GM21737 (cell line): ENCODE measurements around the gene WDPCP.
"Not testable (repeated sequence)": the region's sequence is repeated elsewhere in the genome, so short reads cannot be mapped to it uniquely, and the experiment has no call there.

Experiments used
- ATAC-seq: cut with Tn5 transposase; IDR thresholded peaks from one replicate; pipeline ENCODE4 v1.9.1; 2021; ENCODE audit warnings: mild to moderate bottlenecking, moderate library complexity; ENCODE audit not compliant: unreplicated experiment

The WDPCP gene

DNA sequence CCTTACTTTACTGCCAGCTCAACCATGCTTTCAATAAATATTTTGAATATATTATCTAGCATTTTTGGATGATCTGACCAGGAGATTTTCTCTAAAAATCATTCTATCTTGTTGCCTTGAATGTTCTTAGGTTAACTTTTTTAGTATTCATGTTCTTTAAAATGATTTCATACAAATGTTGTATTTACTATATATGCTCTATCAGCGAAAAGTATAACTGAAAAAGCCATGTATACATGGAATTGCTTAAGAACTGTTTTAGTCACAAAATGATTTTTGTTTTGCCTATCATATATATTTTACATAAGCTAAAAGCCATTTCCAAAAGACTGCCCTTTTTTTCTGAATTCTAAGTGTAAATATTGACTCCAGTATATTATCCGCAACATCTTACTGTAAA is 213.9 kb downstream of the WDPCP start:
- ATAC-seq = no peak

DNA sequence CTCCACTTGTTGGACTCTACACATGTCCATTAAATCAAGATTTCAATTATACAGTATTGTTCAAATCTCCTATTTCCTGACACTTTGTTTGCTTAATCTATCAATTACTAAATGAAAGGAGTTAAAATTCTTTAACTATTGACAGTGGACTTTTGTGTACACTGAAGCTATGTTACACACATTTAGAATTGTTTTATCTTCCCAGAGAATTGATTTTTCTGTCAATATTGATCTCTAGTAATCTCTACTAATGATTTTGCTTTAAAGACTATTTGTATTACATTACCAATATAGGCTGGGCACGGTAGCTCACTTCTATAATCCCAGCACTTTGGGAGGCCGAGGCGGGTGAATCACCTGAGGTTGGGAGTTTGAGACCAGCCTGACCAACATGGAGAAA is 215.7 kb downstream of the WDPCP start:
- ATAC-seq = no peak

DNA sequence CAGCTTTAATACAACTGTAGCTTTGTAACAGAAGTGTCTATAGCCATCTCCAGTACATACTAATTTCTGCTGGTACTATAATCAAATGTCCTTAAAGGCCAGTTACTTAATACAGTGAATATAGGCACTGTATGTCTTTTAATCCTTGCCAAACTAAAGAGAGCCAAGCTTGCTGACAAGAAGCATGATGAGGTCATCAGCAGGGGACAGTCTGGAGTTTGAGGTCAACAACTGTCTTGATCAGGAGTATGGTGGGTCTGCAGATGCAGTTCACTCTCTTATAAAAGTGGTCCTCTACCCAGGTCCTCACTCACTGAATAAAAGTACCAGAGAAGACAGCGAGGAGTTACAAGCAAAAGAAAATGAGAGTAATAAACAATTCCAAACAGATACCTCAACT is 219.1 kb downstream of the WDPCP start:
- ATAC-seq = no peak

DNA sequence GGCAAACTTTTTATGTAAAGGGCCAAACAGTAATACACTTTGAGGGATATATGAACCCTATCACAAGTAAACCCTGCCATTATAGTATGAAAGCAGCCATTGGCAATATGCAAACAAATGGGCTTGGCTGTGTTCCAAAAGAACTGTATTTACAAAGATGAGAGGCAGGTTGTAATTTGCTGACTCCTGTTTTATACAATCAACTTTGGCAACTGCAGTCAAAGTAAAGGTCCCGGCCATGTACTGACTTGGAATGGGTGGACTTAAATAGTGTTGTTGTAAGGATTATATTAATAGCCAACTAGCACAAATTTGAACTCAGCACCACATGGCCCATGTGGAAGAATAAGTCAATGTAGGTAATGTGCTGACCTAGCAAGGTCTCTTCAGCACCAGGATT is 223.4 kb downstream of the WDPCP start:
- no peak for ATAC-seq

DNA sequence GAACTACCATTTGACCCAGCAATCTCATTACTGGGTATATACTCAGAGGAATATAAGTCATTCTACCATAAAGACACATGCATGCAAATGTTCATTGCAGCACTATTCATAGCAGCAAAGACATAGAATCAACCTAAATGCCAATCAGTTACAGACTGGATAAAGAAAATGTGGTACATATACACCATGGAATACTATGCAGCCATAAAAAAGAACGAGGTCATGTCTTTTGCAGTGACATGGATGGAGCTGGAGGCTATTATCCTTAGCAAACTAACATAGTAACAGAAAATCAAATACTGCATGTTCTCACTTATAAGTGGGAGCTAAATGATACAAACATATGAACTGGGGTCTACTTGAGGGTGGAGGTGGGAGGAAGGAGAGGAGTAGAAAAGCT is 230.6 kb downstream of the WDPCP start:
- ATAC-seq = not testable (repeated sequence)

DNA sequence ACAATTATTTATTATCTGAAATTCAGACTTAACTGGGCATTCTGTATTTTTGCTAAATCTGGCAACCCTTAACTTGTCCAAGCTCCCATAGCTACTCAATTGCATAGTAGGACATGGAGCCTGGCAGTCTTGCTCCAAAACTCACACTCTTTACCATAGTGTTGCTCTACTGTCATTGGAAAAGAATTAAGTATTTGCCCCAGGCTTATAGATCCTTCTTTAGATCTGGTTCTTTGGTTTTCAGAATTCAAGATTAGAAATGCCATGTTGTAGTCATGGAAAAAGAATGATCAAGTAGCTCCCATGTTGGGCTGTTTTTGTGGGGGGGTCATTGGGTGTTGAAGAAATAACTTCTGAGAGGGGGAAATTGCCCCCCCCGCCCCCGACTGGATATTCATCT is 240.9 kb downstream of the WDPCP start:
- ATAC-seq = no peak

DNA sequence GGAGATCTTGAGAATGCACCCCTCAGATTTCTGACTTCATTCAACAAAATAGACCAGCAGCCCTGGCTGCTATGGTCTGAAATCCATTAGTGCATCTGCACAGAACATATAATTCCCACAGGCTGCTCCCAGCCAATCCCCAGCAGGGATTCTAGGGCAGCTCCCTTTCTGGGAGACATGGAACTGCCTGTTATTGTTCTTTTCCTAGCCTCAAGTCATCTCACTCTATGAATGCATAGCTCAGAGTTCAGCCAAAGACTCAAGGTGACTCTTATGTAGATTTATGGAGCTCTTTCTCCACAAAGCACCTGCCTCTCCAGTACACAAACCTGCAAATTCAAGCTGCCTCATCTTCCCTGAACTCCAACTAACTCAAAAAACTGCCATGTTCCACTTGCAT is 241.9 kb downstream of the WDPCP start:
- no peak for ATAC-seq

DNA sequence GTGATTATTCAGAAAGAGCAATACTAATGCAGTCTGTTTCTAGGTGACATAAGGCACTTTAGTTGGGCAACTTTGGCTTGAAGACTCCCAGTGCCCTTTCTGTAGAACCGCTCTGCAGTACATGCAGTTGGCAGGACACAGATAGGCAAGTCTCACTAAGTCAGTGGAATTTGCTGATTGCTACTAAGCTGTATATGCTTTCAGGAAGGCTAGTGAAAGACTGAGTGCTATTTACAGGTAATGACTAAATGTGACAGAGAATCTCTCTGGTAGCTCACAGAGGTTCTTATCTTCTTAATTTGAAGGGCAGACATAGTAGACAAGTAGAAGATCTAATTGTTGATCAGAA is 243.0 kb downstream of the WDPCP start:
- no peak for ATAC-seq

DNA sequence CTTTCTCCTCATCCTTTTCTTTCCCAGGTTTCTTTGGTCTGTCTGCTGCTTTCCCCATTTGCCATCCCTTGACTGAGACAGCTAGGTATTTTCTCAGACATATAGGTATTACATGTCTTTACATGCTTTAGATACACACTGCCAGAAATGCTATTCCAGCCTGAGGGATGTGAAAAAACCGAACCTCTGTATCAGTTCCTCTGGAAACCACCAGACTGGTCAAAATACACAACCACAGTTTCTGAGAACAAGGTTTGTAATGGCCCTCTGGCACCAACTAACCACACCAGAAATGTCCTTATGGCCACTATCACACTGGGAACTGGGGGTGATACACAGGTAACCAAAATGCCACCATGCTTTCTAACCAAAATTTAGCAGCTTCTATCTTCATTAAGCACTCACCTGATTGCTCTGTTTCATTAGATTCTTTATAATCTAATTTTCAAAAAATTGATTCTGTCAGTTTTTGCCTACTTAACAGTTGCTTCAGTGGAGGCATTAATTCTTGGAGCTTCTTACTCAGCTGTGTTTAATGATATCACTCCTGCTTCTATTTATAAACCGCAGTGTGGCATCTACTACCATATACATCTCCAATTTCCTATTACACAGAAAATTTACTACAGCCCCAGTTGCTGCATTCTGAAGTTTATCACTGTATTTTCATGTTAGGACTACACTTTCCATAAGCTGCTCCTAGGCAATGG is 243.5 kb downstream of the WDPCP start:
- ATAC-seq = no peak

DNA sequence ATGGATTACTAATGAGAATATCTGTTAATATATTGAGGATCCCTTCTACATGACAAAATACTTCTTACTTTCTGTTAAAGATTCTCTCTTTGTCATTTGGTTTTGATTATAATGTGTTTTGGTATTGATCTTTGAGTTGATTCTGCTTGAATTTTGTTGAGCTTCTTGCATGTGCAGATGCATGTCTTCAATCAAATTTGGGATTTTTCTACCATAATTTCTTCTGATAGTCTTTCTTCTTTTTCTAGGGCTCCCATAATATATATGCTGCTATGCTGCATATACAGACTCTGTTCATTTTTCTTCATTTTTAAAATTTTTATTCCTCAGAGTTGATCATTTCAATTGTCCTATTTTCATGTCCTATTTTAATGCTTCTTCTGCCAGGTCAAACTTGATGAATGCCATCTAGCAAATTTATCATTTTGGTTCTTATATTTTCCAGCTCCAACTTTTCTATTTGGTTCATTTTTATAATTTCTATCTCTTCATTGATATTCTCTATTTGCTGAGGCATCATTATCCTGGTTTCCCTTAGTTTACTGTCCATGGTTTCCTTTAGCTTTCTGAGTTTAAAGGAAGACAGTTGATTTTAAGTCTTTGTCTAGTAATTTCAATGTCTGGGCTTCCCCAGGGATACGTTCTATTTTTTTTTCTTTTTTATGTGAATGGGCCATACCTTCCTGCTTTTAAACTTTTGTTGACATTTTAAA is 244.7 kb downstream of the WDPCP start:
- no peak for ATAC-seq

DNA sequence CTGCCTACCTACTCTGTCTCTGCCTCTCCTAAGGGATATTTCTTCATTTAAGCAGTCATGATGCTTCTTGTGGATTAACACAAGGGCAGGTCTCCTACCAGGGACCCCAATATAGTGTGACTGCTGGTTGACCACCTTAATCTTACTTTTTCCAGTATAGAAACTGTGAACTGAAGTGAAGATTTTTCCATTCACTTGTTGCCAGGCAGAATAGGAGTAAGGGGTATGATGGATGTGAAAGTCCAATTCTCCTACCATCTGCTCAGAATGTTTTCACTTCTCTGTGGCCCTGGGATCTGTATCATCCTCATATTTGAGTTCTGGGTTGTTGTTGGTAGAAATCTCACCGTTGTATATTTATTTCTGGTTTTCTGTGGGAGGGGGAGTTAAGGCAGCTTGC is 247.8 kb downstream of the WDPCP start:
- ATAC-seq = no peak

DNA sequence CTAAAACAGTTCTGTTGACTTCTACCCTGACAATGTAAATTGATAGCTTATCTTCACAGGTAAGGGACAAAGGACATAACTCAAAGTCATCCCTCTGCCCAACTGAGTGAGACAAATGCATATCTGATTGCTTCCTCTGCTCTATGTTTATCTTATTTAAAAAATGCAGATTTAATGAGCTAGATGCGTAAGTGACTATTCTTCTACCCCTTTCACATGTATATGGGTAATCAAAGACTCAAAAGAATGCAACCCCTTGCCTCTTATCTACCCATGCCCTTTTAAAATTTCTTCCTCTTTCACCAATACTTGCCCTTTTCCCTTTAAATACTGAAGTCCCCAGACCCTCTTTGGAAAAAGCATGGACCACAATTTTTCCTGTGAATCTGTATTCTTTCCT is 253.4 kb downstream of the WDPCP start:
- no peak for ATAC-seq

DNA sequence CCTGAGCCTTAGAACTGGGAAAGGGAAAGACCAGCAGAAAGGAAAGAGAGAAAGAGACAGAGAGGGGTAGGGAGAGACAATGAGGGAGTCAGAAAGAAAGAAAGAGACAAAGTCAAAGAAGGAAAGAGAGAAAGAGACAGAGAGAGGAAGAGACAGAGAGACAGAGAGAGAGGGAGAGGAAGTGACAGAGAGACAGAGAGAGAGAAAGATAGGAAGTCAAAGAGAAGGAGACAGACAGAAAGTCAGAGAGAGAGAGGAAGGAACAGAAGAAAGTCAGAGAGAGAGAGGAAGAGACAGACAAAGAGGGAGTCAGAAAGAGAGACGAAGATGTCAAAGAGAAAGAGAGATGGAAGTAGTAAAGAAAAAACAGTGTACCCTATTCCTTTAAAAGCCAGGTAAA is 261.8 kb downstream of the WDPCP start:
- no peak for ATAC-seq

DNA sequence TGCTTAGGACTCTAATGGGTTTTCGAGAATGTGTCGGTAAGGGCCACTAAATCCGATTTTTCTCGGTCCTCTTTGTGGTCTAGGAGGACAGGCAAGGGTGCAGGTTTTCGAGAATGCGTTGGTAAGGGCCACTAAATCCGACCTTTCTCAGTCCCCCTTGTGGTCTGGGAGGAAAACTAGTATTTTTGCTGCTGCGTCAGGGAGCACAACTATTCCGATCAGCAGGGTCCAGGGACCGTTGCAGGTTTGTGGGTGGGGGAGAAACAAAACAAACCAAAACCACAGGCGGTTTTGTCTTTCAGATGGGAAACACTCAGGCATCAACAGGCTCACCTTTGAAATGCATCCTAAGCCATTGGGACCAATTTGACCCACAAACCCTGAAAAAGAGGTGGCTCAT is 264.6 kb downstream of the WDPCP start:
- ATAC-seq = not testable (repeated sequence)

DNA sequence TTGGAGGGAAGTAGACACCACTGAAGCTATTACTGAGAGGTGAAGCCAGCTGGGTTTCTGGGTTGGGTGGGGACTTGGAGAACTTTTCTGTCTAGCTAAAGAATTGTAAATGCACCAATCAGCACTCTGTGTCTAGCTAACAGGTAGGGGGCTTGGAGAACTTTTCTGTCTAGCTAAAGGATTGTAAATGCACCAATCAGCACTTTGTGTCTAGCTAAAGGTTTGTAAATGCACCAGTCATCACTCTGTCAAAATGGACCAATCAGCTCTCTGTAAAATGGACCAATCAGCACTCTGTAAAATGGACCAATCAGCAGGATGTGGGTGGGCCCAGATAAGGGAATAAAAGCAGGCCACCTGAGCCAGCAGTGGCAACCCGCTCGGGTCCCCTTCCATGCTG is 266.3 kb downstream of the WDPCP start:
- ATAC-seq = not testable (repeated sequence)

DNA sequence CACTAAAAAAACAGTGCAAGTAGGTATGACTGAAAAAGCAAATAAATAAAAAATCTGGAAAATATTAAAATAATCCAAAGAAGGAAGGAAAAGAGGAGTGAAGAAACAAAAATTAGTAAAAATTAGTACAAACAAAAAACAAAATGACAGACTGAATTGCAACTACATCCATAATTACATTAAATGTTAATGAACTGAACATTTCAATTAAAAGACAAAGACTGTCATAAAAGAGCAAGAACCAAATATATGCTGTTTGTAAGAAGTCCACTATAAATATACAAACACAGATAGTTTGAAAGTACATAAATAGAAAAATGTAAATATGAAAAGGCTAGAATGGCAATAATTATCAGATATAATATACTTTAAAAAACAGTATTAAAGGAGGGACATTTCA is 267.6 kb downstream of the WDPCP start:
- no peak for ATAC-seq

DNA sequence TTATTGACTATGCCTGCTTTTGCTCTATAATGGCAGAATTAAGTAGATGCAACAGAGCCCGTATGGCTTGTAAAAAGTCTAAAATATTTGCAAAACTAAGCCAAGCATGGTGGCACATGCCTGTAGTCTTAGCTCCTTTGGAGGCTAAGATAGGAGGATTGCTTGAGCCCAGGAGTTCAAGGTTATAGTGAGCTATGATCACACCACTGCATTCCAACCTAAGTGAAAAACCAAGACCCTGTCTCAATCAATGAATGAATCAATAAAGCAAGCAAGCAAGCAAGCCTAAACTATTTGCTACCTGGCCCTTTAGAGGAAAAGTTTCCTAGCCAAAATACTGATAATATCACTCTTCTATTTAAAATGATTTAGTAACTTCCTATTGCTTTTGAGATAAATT is 277.7 kb downstream of the WDPCP start:
- ATAC-seq = no peak

DNA sequence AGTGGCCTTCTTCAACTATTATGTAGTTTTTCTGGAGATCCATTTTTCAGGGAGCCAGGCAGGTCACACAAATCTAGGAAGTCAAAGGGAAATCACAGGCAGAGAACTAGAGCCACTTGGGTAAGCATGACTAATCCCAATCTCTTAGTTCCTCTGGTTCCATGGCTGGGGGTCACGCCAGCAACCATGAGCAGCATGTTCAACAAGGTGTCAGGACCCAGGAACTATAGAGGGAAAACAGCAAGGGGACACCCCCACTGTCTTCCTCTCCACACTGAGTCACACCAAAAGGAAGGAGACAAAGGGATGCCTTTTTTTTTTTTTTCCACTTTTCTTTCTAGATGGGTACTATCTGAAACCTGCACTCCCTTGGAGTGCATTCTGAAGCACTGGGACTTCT is 286.8 kb downstream of the WDPCP start:
- ATAC-seq = no peak

DNA sequence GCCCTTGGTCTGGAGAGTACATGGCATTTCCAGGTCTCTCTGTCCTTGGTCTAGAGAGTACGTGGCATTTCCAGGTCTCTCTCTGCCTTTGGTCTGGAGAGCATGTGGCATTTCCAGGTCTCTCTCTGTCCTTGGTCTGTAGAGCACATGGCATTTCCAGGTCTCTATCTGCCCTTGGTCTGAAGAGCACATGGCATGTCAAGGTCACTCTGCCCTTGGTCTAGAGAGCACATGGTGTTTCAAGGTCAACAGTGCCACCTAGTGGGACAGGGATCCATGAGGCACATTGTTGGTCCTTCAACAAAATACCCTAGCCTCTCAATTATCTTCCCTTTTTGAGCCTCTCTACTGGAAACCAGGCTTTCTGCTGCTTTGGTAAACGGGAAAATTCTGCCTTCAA is 287.4 kb downstream of the WDPCP start:
- no peak for ATAC-seq

DNA sequence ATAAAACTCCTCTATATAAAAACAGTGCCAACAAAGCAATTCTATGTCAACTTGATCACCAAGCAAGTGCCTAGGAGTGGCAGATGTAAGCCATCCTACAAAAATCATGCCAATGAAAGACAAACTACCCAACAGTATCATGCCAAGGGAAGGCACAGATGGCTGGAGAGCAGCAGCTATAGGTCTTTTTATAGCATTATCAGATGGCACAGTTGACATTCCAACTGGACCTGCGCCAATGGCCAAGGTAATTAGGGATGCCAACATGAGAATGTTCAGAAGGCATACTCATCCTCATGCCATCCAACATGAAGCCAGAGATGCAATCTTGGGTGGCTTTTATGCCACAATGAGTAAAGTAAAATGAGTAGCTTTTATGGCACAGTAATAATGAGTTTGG is 300.3 kb downstream of the WDPCP start:
- ATAC-seq = no peak

DNA sequence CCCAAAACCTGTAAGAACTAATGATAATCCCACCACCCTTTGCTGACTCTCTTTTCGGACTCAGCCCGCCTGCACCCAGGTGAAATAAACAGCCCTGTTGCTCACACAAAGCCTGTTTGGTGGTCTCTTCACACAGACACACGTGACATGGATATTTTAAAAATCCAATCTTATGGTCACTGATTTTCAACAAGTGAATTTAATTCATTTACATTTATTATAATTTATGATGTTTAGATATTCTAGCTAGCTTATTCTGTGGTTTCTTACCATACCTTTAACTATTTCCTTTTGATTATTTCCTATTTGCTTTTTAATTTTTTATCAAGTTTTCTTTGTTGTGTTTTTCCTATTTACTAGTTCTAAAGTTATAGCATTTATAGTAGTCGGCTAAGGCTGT is 301.8 kb downstream of the WDPCP start:
- not testable (repeated sequence) for ATAC-seq

DNA sequence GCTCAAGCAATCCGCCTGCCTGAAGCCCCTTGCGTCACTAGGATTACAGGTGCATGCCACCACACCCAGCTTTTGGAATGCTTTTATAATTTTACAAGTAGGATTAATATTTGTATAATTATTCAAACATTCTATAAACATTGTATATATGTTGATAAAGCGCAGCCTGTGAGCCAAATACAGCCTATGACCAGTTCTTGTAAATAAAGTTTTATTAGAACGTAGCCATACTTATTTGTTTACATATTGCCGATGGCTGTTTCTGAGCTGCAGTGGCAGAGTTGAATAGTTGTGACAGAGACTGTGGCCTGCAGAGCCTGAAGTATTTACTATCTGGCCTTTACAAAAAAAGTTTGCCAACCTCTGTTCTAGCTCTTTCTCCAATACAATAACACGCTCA is 305.0 kb downstream of the WDPCP start:
- ATAC-seq = no peak

DNA sequence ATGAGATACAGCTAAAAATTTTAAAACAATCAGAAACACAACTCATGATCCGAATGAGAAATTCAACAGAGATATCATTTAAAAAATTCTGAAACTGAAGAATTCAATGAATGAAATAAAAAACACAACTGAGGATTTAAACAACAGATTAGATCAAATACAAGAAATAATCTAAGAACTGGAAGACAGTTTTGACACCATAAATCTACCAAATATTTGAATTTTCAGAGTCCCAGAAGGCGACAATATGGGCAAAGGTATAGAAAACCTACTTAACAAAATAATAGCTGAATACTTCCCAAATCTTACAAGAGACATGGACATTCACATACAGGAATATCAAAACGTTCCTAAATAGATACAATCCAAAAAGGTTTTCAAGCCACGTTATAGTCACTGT is 315.7 kb downstream of the WDPCP start:
- no peak for ATAC-seq
